Stimulated activated CD4-positive, alpha-beta T cell treated with anti-CD3 and anti-CD28 coated beads, Interleukin-12 subunit alpha, Interleukin-12 subunit beta, amount 100 ng/mL, for 48 hours (primary cell): ENCODE measurements around the gene RETREG1.
A peak's percentile ranks its signal among the peaks of the same experiment; 100 is the strongest.
"Not testable (repeated sequence)": the region's sequence is repeated elsewhere in the genome, so short reads cannot be mapped to it uniquely, and the experiment has no call there.

Experiments
- DNase-seq, 3 donors: peaks; one replicate each; pipeline ENCODE4 v3.0.0-alpha.2; 2020; ENCODE audit warnings: low read depth in 2 of 3, low spot score in 1 of 3

Gene RETREG1

DNA sequence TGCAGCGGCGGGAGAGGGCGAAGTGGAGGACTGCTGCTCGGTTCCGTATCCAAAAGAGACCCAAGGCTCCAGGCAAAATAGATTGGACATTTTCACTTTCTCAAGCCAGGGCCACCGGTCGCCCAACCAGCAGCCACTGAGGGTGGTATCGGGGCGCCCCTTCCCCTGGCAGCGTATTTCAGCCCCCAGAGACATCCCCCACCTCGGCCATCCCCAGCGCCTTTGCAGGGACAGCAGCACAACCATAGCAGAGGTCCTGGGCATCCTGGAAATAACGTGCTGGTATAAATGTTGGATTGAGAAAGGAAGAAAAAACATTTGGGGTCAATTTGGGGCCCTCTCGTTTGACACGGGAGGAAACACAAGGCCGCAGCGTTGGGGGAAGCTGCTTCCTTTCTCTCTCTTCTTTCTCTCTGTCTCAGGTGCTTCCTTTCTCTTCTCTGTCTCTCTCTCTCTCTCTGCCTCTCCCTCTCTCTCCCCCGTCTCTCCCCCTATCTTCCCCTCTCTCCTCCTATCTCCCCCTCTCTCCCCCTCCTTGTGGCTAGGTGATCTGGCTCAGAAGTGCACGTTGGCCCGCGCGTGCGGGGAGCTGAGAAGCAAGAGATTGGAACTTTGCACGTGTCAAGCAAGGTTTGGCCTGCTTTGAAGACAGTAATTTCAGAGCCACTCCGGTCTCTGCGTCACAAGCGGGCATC lies 624 bp upstream of the RETREG1 start:
- DNase-seq: peak in 2 of 3 donors; percentile 26 to 37

DNA sequence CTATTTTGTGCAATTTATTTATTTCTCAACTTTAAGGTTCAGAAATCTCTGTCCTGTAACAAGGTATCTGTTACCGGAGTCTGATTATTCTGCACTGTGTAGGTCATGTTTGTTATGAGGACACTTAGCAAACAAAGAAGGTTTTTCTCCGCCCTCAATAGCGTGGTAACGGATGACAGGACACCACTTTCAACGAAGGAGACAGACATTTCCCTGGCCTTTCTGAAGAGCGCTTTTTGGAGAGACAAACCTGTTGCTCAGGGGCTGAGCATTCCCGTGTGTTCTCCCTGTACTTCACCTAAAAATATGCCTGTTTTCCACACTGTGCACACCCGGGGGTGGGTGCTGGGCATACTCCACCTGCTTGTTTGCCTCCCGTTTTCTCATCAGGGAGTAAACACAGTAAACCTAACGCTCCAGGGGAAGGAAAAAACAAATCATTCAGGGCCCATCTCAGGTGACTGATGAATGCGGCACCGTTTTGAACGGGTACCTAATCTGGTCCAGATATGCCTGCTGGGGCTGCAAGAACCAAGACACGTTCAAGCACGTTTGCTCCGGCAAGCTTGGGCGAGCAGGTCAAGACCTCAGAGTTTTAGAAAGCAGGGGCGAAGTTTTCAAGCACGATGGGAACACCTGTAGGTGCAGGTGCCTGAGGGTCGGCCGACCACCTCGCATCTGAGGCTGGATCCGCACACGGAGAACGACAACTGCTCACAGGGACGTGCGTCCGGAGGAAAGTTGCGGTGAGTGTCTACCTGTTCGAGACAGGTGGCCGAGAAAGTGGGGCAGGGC lies 859 bp downstream of the RETREG1 start:
- peak in 1 of 3 donors; percentile 11 for DNase-seq

DNA sequence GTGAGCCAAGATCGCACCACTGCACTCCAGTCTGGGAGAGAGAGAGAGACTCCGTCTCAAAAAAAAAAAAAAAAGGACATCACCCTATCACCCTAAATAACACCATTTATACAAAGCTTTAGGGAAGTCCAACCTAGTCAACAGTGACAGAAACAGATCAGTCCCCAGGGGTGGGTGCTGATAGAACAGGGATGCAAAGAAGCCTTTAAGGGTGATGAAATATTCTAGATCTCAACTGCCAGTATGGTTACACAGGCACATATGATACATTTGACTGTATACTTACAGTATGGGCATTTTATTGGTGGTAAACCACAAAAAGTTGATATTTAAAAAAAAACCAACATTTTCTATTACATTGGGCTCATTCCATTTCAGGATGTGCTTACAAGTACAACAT lies 4.8 kb downstream of the RETREG1 start:
- DNase-seq: no peak

DNA sequence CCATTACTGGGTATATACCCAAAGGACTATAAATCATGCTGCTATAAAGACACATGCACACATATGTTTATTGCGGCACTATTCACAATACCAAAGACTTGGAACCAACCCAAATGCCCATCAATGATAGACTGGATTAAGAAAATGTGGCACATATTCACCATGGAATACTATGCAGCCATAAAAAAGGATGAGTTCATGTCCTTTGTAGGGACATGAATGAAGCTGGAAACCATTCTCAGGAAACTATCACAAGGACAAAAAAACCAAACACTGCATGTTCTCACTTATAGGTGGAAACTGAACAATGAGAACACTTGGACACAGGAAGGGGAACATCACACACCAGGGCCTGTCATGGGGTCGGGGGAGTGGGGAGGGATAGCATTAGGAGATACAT lies 5.9 kb downstream of the RETREG1 start:
- not testable (repeated sequence) for DNase-seq

DNA sequence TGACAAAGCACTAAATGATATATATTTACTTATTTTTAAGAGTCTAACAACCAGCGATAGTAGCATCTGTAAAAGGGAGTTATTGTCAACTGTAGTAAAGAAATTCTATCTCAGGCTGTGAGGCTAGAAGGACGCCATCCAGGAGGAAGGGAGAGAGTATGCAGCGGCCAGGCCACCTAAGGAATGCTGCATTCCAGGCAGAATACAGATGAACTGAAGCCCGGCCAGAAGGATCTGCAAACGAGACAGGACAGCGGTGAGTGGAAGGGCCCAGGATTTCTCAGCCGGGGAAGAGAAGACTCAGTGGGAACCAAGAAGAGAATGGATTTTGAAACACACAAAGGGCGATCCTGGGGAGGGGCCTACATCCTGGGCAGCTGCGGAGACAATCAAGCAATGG lies 7.4 kb downstream of the RETREG1 start:
- no peak for DNase-seq

DNA sequence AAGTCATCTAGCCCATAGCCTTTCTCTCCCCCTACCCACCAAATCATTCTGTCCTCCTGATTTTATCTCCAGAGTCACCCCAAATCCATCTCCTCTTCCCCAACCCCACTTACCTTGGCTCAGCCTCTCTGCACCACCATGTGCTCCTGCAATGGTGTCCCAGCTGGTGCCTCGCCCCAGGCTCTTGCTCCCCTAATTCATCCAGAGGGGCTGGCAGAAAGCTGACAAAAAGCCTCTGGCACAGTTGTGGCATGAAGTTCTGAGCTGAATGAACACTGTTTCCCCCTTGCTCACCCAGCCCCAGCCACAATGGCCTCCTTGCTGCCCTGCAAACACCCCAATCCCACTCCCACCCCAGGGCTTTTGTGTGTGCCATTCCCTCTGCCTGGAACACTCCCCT lies 10.2 kb downstream of the RETREG1 start:
- no peak for DNase-seq

DNA sequence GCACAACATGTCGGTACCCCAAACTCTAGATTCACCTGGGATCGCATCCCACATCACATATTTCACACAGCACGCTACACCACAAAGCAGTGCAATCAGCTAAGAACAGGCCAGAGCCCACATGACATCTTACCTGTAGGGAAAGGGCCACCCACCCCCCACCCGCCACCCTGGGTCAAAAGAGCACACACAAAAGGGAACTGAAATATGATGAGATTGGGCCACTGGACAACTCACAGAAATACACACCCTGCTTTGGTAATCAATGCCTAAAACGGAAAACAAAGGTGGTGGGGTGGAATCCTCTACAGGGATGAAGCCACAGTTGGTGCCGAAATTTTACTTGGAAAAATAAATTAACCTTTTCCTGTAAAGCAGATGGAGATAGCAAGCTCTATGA lies 13.1 kb downstream of the RETREG1 start:
- no peak for DNase-seq

DNA sequence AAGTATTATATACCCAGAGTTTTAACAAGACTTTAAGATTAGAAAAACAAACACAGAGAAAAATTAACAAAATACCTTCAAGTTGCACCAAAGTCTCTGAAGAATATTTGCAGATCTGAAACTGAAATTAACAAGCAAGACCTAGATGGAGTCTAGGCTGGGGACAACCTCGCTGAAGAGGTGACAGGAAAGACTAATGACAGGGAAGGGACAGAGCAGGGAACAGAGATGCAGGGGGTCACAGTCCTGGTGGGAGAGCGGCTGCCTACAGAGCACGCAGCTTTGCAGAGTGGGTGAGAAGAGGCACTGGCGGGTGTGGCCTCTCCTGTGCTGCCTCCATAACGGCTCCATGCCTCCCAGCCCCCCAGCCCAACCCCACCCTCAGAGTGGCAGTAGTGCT lies 13.5 kb downstream of the RETREG1 start:
- no peak for DNase-seq

DNA sequence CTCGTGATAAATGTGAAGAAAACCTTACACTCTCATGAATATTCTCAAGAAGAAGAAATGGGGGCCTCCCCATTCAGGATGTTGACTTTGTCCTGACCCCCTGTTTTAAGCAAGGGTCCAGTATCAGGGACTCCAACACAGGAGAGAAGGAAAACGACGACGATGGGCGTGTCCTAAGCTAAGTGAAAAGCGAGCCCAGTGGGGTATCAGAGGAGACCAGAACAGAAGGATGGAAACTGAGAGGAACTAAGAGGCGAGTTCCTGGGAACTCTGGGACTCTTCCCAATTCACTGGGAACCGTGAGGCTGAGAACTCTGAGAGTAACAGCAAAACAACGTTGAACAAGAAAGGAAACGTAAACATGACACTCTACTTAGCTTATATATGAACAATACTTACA lies 14.6 kb downstream of the RETREG1 start:
- DNase-seq: no peak

DNA sequence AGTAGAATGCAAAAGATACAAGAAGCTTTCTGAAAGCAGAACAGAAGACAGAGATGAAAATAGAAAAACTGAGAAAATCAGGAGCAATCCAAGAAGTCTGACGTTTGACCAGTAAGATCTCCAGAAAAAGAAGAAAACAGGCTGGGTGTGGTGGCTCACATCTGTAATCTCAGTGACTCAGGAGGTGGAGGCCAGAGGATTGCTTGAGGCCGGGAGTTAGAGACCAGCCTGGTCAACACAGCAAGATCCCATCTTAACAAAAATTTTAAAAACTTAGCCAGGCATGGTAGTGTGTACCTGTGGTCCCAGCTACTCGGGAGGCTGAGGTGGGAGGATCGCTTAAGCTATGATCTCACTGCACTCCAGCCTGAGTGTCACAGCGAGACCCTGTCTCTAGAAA lies 15.9 kb downstream of the RETREG1 start:
- DNase-seq: no peak

DNA sequence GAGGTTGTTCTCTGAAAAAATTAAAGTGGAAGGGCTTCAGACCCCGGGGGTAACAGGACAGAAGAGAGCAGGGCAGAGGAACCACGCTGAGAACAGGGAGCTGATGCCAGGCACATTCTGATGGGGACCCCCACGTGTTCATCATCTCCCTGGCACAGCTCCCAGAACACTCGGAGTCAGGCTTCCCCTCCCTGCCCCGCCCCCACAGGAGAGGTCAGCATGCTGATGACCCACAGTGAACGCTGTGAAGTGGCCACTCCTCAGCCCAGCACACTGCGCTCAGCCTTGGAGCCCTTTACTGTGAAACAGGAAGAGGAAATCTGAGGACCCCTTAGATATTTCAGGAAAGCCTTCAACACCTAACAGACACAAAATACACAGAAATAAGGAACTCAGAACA lies 16.4 kb downstream of the RETREG1 start:
- DNase-seq: no peak

DNA sequence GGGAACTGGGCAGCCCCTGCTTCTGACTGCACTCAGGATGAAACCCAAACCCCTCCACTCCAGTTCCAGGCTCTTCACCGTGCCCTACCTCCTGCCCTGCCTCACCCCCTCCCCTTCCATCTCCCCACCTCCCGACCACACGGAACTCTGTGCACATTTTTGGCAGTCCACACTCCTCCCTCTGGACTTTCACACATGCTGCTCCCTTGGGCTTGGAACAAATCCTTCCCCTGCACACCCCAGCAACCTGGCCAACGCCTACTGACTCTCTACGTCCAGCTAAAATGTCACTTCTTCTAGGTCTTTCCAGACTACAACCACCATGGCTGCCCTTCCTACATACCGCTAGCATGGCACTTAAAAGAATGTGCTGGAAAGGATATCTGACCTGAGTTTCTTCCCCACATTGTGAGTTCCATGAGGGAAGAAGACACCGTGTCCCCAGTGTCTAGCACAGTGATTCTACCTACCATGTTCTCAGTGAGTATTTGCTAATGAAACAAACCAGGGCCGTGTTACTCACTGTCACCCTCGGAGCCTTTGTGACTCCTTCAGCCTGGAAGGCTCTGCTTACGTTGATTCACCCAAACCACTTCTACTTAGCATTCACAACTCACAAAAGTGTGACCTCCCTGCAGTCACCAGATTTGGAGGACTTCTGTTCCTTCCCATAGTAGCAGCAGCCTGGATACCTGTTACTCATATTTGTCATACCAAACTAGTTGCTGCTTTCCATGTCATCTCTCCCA lies 18.7 kb downstream of the RETREG1 start:
- no peak for DNase-seq

DNA sequence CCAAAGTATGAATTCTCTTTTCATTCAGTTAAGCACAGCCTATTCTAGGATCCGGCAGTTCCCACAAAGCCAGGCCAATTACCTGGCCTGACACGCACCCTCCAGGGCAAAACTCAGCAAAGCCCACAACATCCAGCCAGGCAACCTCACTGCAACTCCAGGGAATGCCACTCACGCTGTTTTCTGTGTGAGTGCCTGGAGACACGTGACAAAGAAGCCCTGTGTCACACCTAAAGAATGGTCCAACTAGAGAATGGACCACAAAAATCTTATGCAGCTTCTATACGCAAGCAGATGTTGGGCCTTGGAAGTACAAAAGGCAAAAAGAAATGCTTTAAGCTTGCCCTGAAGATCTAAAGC lies 20.2 kb downstream of the RETREG1 start:
- DNase-seq: no peak

DNA sequence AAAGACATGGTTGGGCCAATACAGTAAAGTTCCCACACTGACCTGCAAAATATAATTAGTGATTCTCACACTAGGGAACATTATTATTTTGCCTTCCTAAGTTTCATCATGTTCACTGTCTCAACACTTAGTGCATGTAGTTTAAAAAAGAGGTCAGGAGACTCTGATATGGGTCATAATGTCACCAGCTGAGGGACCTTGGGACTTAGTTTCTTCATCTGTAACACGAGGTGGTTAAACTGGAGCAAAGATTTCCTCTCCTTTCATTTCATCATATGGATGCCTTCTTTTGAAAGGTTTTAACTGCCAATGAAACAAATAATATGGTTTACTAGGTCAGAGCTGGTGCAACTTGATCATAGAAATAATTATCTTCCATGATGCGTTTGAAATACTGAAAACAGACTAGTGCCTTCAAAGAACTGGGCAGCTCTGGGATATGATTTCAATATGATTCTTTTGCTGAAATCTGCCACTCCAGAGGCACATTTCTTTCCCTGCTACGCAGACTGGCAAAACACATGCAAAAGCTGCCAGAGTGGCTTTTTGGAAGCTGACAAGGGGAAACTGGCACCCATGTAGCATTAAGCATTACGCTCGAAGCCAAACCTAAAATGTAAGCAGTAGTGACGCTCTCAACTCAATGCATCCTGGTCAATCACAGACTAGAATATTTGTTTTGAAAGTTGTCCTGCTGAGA lies 20.8 kb downstream of the RETREG1 start:
- no peak for DNase-seq

DNA sequence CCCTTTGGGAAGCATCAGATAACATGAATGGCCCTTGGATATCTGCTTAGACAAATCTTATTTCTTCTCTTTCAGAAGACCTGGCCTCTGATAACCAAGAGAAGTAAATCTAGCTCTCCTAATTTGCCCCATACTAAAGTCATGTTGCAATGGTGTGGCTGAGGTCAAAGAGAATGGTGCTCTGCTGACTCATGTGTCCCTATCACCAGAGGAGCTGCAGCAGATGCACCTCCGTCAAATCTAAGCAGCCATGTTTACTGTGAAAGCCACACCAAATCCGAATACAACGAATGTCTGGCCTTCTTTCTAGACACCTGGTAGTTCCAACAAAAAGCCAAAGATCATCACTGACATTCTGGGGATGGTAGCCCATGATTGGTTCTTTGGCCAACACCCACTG lies 23.2 kb downstream of the RETREG1 start:
- DNase-seq: no peak

DNA sequence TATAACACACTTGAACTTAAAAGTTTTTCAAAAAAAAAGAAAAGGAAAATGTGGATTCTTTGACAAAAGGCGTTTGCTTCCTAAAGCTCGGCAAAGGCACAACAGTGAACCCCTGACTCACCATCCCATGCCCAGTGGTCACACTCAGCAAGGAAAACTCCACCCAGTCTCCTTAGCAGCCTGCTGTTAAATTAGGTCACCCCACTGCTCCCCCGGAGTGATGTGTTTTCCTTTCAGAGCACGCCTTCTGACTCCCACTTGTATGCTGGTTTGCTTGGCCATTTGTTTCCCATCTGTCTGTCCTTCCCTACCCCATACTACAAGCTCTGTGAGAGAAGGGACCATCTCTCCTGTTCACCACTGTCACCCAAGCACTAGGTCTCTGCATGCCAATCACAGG lies 23.8 kb downstream of the RETREG1 start:
- DNase-seq: no peak

DNA sequence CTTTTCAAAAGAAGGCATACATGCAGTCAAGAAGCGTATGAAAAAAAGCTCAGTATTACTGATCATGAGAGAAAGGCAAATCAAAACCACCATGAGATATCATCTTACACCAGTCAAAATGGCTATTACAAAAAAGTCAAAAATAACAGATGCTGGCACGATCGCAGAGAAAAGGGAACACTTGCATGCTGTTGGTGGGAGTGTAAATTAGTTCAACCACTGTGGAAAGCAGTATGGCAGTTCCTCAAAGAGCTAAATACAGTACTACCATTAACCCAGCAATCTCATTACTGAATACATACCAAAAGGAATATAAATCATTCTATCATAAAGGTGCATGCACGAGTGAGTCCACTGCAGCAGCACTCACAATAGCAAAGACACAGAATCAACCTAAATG lies 24.5 kb downstream of the RETREG1 start:
- no peak for DNase-seq

DNA sequence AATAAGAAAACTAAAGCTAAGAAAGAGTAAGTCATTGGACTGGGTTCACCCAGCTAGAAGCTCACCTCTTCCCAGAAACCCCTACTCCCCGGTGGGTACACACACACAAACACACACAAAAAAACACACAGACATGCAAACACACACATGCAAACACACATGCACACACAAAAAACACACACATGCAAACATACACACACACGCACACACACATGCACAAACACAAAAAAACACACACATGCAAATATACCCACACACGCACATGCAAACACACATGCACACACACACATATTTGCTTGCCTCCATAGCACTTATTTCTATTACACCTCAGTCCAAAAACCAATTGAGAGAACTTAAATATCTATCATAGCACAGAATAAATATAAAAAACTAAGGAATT lies 26.1 kb downstream of the RETREG1 start:
- no peak for DNase-seq

DNA sequence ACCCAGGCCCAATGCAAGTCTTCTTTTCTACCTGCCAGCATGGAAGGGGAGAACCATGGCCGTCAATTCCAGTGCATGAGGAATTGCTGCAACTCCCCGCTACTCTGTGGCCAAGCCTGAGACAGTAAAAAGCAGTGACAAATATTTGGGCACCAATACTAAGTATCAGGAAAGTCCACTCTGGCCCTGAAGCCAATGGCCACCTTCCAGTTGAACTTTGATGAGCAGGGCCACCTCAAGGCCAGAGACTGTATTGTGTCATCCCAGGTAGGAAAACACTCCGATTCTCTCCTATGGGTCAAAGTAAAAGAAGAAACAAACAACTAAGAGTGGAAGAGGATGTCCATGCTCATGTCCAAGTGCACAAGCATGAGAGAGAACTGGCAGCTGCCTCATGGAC lies 27.1 kb downstream of the RETREG1 start:
- no peak for DNase-seq

DNA sequence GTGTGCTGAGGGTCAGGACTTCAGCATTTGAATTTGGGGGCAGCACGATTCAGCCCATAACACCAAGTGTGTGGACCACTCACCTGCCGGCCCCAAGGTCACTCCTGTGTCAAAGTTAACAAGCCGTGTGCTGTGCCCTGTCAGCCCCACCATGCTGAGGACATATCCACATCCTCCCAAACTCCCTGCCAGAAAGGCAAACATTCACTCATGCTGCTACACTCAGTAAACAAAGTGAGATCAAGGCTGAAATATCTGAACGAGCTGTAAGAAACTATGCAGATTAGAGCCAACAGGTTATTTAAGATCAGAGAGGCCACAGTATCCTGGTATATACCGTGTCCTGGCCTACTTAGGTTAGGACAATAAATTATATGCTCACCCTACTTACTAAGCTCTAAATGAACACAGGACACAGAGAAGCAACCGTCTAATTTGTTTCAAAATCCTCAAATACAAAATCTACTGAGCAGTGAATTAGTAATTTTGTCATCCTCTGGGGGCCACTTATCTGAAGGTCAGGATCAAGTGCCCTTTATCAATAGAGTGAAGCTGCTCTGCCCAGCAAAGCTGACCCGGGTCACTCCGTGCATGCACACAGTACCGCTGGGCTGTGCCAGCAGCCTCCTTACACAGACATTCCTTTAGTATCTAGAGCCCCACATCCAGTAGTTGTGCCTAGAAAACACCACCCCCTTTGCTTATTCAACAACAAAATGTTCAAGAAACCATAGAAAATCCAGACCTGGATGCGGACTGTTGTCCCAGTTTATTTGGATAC lies 28.2 kb downstream of the RETREG1 start:
- DNase-seq: no peak

DNA sequence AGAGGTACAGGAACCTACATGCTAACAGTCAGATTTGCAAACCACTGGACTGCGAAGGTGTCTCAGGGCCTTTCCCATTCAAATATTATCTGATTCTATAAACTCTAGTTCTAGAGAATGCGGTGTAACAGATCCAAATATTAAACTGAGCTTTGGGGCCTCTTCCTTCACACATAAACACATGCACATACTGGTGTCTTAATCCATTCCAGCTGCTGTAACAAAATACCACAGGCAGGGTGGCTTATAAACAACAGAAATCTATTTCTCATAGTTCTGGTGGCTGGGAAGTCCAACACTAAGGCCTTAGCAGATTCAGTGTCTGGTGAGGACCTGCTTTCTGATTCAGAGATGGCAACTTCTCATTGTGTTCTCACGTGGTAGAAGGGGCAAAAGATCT lies 30.2 kb downstream of the RETREG1 start:
- no peak for DNase-seq
